Erythroblast (primary cell): Measurements from ENCODE around the gene DZIP1L.

Experiments
- DNase-seq, 2 experiments: peaks; one replicate each; lab custom pipeline; 2025; lab: John Stamatoyannopoulos, UW
- GATA1 ChIP-seq: IDR thresholded peaks from 2 replicates; pipeline ENCODE4 v1.6.1; 2011; ENCODE audit warnings: low read depth, mild to moderate bottlenecking, control low read depth, low read length, moderate library complexity
- POLR2A ChIP-seq: IDR thresholded peaks from 2 replicates; pipeline ENCODE4 v1.6.1; 2011; ENCODE audit warnings: mild to moderate bottlenecking, low read length

Gene DZIP1L

DNA sequence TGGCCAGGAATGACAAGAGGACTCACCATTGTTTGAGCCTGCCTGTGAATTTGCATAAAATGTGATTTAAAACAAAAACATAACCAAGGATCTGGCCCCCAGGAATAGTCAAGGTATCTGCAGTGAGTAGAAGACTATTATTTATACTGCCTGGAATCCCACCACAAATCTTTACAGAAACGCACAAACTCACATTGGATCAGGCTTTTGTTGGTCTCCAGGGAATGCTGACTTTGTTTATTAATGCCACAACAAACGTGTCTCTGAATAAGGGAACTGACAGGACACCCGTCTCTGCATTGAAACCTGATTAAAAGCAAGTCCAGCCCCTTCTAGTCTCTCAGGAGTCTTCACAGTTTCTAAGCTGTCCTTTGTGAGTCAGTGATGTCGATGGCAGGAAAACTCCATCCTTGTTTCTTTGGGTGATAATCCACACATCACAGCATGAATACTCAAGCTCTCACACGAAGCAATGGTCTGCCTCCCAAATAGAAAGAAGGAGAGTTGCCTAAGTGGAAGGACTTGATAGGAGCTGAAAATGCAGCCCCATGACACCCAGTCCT lies 67.7 kb downstream of the DZIP1L start:
- DNase-seq, result no peak
- no peak for TF ChIP-seq GATA1

DNA sequence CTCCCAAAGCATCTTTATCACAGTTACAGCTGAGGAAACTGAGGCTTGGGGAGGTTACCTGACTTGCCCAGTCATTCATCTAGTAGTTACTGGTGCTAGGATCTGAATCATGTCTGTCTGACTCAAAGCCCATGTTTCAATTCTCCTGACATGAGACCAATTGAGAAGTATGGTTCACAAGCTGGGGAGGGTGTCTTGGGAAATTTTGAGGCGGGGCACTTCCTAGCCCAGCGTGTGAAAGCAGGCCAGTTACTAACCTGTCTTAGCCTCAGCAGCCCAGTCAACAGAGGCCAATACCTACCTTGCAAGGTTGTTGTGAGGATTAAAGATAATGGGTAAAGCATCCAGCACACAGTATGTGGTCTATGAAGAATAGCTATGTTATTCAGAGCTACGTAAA lies 68.5 kb downstream of the DZIP1L start:
- no peak for DNase-seq
- no peak for TF ChIP-seq GATA1
- no peak for TF ChIP-seq POLR2A

GRCh38 chr3:138046085-138046484 lies 69.3 kb downstream of the DZIP1L start:
- TF ChIP-seq POLR2A (no peak), GATA1 (no peak)
- DNase-seq, result no peak

DNA sequence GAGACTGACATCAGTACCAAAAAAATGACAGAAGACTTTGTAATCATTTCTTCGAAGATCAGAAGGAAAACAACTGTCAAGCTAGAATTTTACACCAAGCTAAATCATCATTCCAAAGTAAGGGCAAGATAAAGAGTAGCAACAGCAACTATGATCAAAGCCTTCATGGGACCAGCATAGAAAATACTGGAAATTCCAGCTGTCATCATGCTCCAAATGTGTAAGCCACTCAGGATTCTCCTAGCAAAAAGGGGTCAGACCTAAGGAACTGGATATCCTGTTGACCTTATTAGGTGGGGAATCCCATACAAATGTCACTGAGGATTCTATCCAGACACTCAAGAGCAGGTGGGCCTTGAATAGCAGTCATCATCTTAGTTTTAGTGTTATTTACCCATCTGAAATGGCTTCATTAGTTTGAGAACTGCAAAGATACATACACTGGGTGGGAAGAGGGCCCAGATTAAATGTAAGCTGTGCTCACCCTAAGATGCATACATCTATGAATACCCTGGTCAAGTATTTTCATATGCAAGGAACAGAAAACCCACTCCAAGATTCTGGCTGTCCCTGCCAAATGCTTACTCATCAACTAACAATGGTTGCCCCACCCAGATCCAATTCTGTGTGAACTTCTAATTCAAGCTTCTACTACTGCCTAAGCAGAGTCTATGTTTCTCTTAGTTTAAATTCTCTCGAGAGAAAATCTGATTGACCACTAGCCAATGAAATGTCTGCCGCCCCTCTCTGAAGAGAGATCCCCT lies 72.0 kb downstream of the DZIP1L start:
- DNase-seq, result no peak
- no peak for TF ChIP-seq GATA1
- no peak for TF ChIP-seq POLR2A

DNA sequence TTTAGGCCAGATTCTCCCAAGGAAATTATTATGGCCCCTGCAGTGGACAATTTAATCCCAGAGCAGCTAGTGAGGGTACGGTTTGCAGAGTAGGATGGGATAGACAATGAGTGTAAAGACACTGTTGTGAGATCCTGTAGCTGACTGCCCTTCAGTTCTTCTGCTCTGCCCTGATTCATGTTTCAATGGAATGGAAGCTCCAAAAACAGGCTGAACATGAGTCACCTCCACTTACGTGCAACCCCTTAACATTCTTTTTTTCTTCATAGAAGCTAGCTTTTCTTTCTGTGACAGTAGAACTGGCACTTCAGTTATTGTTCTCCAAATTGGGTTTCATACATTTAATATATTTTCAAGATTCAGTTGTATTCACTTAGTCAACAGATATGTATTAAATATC lies 73.4 kb downstream of the DZIP1L start:
- TF ChIP-seq GATA1, result no peak
- no peak for DNase-seq

- no peak for DNase-seq
- TF ChIP-seq POLR2A (no peak), GATA1 (no peak)
Observed at GRCh38 chr3:138038725-138039462, 76.5 kb downstream of the DZIP1L start.

- DNase-seq, result no peak
- TF ChIP-seq POLR2A (no peak), GATA1 (no peak)
Observed at GRCh38 chr3:138036572-138036971, 78.8 kb downstream of the DZIP1L start.

GRCh38 chr3:138034918-138035317 lies 80.5 kb downstream of the DZIP1L start:
- no peak for DNase-seq
- TF ChIP-seq POLR2A (no peak), GATA1 (no peak)

DNA sequence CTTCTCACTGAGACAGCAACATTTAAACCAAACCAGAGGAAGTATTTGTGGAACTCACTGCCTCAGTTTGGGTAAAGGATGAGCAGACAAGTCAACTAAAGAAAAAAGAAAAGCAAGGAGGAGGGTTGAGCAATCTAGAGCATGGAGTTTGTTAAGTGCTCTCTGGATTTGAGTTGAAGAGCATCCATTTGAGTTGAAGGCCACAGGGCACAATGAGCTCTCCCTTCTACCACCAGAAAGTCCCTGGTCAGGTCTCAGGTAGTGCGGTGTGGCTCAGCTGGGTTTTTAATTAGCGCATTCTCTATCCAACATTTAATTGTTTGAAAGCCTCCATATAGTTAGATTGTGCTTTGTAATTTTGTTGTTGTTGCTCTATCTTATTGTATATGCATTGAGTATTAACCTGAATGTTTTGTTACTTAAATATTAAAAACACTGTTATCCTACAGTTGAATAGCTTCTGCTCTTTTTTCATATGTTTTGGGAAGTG lies 82.2 kb downstream of the DZIP1L start:
- TF ChIP-seq POLR2A, result no peak
- TF ChIP-seq GATA1, result no peak
- no peak for DNase-seq

DNA sequence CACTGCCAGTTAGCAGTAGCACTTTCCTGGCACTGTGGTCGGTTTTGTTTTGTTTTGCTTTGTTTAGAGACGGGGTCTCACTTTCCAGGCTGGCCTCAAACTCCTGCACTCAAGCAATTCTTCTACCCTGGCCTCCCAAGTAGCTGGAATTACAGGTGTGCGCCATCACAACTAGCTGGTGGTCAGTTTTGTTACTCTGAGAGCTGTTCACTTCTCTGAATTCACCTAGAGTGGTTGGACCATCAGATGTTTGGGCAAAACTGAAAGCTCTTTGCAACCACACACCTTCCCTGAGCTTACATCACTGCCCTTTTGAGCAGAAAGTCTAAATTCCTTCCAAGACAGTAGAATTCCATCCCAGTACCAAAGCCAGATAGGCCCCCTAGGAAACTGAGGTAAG lies 82.8 kb downstream of the DZIP1L start:
- no peak for DNase-seq

DNA sequence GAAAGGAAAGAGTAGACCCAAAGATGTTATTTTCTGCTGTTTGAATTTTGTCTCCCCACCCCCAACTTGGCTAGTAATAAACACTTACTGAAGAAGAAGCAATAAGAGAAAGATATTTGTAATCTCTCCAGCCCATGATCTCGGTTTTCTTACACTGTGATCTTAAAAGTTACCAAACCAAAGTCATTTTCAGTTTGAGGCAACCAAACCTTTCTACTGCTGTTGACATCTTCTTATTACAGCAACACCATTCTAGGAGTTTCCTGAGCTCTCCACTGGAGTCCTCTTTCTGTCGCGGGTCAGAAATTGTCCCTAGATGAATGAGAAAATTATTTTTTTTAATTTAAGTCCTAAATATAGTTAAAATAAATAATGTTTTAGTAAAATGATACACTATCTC lies 83.9 kb downstream of the DZIP1L start:
- TF ChIP-seq GATA1, result no peak
- no peak for TF ChIP-seq POLR2A
- DNase-seq, result no peak

More for the DNA sequence above, 82.8 kb downstream of the DZIP1L start:
- TF ChIP-seq POLR2A (no peak), GATA1 (no peak)

DNA sequence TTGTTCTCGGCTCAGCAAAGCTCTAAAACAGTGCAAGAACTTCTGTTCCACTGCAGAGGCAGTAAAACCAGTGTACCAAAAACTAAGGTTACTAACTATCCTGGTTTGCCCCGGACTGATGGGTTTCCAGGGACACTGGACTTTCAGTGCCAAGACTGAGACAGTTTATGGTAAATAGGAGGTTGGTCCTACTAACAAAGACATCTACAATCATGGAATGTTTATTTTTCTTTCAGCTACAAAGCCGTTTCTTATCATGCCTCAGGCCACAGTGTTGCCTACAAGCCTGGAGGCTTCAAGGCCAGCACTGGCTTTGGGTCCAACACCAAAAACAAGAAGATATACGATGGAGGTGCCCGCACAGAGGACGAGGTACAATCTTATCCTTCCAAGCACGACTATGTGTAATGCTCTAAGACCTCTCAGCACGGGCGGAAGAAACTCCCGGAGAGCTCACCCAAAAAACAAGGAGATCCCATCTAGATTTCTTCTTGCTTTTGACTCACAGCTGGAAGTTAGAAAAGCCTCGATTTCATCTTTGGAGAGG lies 84.6 kb downstream of the DZIP1L start:
- TF ChIP-seq GATA1 (no peak), POLR2A (no peak)
- DNase-seq, result no peak

DNA sequence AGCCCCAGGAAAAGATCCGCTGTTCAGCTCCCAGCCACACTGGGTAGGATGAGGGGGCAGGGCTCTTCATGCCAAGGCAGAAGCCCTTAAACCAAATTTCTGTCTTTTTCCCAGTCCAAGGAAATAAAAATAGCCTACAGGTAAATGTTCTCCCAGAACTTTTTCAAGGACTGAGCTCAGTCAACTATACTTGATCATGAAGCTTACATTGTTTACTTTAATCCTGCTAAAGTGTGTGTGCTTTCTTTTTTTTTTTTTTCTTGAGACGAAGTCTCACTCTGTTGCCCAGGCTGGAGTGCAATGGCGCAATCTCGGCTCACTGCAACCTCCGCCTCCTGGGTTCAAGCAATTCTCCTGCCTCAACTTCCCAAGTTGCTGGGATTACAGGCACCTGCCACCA lies 87.6 kb downstream of the DZIP1L start:
- TF ChIP-seq POLR2A, result no peak
- TF ChIP-seq GATA1, result no peak
- DNase-seq, result no peak

DNA sequence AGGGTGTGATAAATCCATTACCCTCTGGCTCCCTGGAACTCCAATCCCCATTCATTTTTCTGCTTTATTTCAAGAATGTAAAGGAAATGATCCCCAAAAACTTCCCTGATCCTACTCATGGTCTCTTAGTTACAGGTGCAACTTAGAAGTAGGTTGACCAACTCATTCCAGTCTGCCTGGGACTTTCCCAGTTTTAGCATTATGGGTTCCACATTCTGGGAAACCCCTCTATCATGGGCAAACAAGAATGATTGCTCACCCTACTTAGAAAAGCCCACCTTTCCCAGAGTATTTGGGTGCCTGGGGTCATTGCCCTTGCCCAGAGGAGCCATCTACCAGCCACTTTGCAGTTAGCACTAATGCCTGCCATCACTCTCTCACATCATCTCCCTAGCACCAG lies 89.9 kb downstream of the DZIP1L start:
- no peak for DNase-seq
- no peak for TF ChIP-seq GATA1
- TF ChIP-seq POLR2A, result no peak

DNA sequence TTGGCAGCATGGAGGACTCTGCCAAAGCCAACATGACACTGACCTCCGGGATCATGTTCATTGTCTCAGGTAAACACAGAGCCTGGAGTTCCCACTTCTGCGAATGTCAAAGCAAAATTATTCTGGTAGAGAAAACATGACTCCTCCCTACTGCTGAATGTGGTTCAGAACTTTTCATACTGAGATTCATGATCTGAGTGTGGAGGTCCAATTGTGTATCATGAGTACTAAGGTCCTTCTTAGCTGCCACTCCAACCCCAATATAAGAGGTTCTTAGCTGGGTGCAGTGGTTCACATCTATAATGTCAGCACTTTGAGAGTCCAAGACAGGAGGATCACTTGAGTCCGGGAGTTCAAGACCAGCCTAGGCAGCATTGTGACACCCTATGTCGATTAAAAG lies 91.7 kb downstream of the DZIP1L start:
- TF ChIP-seq POLR2A (no peak), GATA1 (no peak)

More for the DNA sequence above, 91.7 kb downstream of the DZIP1L start:
- DNase-seq, result no peak
